Esophagus muscularis mucosa (tissue), 3 donors: ENCODE measurements around the gene CEP250.

Source experiments
- POLR2A ChIP-seq: fragments of 450-650 bp; IDR thresholded peaks from one replicate; pipeline ENCODE4 v1.6.1; 2017; ENCODE audit warnings: antibody characterized with exemption, moderate library complexity, mild to moderate bottlenecking, low read depth
- POLR2AphosphoS5 ChIP-seq, 2 donors: sonication (generic); formaldehyde crosslinking; IDR thresholded peaks; one replicate each; pipeline ENCODE4 v1.6.1; 2017; ENCODE audit warnings: antibody characterized with exemption in 2 of 2
- TF ChIP-seq, protein P1 (sequence below), 3 experiments: fragments of 200-600 bp in 2 of 3; fragments of 450-650 bp in 1 of 3; sonication (generic) in 2 of 3; IDR thresholded peaks; one replicate each; pipeline ENCODE4 v1.5.1; 2017 to 2019; ENCODE audit warnings: antibody characterized with exemption in 3 of 3, mild to moderate bottlenecking in 2 of 3, moderate library complexity in 1 of 3

DNA sequence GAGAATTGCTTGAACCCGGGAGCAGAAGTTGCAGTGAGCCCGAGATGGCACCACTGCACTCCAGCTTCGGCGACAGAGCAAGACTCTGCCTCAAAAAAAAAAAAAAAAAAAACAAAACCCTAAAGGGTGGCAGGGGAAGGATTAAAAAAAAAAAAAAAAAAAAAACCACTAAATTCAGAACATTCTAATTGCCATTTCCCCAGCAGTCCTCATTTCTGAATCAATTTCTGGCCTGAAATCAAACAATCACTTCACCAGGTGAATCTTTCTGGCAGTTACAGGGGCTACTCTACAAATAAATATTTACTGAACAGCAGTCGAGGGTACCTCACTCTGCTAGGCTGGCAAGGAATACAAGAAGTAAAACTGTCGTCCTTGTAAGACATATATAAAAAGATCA, 44.8 kb upstream of the CEP250 start:
- TF ChIP-seq, protein P1, sequence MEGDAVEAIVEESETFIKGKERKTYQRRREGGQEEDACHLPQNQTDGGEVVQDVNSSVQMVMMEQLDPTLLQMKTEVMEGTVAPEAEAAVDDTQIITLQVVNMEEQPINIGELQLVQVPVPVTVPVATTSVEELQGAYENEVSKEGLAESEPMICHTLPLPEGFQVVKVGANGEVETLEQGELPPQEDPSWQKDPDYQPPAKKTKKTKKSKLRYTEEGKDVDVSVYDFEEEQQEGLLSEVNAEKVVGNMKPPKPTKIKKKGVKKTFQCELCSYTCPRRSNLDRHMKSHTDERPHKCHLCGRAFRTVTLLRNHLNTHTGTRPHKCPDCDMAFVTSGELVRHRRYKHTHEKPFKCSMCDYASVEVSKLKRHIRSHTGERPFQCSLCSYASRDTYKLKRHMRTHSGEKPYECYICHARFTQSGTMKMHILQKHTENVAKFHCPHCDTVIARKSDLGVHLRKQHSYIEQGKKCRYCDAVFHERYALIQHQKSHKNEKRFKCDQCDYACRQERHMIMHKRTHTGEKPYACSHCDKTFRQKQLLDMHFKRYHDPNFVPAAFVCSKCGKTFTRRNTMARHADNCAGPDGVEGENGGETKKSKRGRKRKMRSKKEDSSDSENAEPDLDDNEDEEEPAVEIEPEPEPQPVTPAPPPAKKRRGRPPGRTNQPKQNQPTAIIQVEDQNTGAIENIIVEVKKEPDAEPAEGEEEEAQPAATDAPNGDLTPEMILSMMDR (IDR thresholded peaks at IDR 0.05) = no peak
- no peak for TF ChIP-seq POLR2A
- no peak for TF ChIP-seq POLR2AphosphoS5 (IDR thresholded peaks at IDR 0.05)
